8988T (cell line): ENCODE results near the gene OCA2.
"Not testable (repeated sequence)": the region's sequence is repeated elsewhere in the genome, so short reads cannot be mapped to it uniquely, and the experiment has no call there.

Experiments used
- DNase-seq: peaks from one replicate; pipeline ENCODE4 v3.0.0; 2011

OCA2 gene

DNA sequence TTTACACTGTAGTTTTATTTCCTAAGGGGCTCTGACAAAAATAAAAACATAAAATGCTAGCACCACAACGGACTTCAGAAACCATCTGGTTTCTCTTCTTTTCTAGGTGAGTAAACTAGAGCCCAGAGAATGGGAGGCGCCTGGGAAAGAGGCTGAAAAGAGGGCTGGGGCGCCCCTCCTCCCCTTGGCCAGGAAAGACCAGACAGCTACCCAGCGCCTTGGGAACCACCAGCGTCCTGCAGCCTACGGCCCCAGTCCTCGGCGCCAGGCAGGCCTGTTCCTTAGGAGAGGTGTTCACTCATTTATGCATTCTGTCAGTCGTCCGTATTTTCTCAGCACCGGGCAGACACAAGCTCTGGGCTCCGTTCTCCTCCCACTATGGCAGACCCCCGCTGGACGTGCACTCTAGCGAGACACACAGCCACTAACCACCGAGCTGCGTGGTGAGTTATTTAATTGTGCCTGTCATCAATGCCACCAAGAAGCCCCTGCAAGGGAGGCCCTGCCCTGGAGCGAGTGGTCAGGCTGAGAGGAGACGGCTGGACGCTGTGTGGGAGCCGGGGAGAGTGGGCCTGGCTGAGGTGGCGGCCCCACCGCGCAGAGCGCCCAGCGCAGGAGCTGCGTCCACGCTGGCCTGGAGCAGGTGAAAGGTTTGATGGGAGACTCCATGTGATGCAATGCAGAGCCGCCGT, 294.4 kb downstream of the OCA2 start:
- no peak for DNase-seq

DNA sequence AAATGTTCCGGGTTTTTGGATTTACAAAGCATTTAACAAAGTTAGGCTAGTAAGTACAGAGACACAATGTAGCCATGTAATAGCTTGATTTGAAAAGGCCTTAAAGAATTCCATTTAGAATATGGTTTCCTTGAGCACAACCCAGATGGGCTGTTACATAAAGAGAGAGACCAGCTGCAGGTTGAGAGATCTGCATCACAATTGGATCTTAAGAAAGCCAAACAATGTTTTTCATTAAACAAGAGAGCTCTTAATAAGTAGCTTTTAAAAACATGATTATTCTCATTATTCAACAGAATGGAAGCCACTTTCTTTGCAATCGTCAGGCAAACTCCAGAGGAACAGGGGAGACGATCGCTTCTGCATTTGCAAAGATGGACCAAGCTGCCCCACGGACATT, 300.3 kb downstream of the OCA2 start:
- no peak for DNase-seq

DNA sequence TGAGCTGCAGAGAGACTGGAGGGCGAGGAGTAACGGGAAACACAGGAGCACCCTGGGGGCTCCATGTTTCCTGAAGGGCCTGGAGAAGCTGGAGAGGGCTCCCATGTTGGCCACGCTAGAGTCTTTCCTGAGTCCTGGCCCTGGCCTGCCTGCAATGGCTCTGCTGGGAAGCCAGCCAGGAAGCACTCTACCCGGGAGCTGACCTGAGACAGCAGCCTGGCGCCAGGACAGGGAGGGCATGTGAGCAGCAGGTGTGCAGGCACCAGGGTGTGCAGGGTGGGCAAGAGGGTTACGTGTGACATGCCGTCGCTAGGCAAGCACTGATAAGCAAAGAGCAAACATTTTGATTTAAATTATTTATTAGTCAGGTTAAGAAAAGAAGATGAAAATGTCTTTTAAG, 301.4 kb downstream of the OCA2 start:
- DNase-seq: no peak

DNA sequence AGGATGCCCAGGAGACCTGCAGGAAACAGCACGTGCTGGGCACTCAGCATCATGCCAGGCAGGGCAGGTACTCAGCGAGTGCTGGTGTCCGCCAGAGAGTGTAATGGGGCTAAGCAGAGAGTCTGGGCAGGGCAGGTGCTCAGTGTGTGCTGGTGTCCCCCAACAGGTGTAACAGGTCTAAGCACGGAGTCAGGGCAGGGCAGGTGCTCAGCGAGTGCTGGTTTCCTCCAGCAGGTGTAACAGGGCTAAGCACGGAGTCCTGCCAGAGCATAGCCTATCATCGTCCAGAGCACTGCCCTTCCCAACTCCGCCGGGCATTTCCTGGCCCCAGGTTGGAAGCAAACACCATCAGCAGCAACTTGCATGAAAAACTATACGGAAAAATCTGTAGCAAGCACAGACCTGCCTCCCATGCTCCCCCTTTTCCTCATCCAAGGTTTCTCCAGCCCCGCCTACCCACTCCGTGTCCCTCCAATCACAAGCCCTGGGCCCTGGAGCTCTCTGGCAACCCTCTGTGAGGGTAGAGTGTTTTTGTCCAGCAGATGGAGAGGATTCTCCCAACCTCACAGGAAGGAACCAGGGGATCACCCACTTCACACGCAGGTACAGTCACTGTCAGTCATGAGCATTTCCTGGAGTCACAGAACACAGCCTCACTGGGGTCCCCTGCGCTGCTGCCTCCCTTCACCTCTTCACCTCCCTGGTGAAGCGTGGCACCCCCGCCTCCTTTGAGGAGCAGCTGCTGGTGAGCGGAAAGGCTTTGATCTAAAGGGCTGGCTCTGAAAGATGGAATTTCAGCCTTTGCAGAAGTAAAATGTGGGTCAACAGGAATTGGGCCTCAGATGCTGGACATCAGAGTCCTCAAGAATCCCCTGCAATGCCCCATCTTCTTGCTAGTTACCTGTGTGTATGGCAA, 302.5 kb downstream of the OCA2 start:
- DNase-seq: no peak

DNA sequence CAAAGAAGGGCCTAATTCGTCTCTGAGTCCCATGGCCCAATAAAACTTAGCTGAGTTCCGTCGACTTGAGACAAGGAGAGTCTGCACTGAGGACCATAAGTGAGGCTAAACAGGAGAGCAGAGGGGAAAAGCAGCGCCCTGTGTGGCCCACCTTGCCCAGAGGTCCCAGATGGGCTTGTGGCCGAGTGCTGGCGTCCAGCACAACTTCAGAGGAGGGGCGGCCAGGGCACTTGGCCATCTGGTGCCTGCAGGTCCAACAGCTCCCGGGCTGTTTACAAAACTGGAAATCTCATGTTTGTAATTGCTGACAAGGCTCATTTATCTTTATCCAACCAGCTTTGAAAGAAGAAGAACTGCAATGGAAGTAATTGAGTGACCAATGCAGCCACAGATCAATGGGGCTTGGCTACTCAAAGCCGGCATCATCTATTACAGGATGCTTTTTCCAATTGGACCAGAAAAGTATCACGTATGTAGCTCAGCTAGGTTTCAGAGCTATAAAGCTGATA, 306.3 kb downstream of the OCA2 start:
- no peak for DNase-seq

GRCh38 chr15:27790270-27790669, 308.8 kb downstream of the OCA2 start:
- no peak for DNase-seq

DNA sequence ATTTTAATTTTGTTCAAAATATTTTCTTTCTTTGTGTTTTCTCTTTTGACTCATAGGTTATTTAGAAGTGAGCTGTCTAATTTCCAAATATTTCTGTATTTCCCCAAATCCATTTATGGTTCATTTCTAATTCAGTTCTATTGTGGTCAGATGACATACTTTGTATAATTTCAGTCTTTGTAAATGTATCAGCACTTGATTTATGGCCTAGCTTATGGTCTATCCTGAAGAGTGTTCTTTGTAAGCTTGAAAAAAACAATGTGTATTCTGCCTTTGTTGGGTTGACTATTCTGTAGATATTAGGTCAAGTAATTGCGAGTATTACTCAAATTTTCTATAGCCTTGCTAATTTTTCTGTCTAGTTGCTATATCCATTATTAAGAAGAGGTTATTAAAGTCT, 311.2 kb downstream of the OCA2 start:
- no peak for DNase-seq

DNA sequence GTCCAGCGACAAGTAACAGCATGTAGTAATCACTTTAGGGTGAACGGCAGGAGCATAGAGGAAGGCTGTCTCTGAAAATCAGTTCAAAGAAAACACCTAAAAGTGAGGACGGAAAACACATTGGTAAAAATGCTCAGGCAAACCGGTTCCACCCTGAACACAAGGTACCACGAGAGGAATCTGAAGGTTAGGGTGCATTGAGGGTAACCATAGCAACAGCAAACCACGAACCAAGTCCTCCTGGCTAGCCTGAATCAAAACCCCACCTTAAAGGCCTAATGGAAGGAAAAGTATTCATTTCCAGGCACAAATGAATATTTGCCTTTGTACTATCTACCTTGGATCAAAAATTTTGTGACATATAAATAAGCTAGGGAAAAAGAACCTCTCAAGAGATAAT, 315.0 kb downstream of the OCA2 start:
- DNase-seq: no peak

- no peak for DNase-seq
Observed at GRCh38 chr15:27783678-27784077, 315.4 kb downstream of the OCA2 start.

DNA sequence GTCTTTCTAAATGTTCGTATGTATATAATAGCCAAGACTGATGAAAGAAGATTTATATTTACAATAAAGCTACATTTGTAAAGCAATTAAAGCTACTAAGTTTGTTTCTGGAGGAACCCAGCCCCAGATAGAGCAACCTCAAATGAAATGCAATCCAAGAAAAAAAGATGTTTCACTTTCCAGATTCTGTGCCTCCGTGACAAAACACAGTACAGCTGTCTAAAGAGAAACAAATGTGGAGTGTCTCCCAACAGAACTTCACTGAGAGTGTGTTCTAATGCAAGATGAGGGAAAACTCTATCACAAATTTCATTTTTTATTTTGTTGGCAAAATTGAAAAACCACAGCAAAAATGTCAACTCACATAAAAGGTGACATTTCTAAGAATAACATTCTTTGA, 317.0 kb downstream of the OCA2 start:
- no peak for DNase-seq

DNA sequence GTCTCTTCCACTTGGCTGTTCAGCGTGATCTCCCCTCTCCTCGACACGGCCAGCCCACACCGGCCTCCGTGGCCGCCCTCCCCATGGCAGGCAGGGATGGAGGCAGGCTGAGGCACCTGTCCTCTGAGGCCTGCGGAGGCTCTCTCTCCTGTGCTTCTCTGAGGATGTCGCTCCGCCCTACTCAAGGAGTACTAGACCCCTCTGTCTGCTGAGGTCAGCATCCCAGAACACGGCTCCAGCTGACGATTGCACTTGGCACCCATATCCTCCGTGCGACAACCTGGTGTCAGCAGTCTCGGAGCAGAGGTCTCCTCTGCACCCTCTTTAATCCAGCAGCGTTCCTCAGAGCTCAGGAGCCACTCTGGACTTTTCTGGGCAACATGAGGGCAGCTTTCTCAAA, 322.6 kb downstream of the OCA2 start:
- no peak for DNase-seq

DNA sequence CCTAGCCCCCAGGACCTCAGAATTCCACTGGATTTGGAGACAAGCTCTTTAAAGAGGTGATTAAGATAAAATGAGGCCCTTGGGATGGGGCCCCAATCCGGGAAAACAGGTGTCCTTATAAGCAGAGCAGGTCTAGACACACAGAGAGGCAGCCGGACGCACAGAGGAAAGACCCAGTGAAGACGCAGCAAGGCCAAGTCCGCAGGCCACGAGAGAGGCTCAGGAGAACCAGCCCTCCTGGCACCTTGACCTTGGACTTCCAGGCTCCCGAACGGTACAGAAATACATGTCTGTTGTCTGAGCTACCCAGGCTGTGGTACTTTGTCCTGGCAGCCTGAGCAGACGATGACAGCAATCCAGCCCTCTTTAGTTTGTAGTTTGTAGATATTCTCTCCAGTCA, 324.5 kb downstream of the OCA2 start:
- no peak for DNase-seq

DNA sequence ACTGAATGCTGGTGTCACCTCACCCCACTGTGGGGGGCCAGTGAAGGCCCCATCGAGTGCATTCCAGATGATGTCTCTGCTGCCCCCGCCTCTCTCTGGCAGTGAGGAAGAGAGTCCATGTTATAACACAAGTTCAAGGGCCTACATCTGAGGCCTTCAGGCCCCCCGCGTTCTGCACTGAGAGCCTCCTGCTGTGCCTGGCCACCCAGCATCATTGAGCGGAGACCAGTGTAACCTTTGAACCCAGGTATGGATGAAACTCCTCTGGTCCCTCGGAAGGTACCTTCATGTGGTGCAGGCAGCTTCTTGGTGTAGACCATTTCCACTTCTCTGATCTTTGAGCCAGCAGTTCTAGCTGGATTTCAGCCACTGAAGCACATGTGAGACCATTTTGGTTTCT, 324.9 kb downstream of the OCA2 start:
- no peak for DNase-seq

GRCh38 chr15:27771892-27772291, 327.2 kb downstream of the OCA2 start:
- DNase-seq: no peak

DNA sequence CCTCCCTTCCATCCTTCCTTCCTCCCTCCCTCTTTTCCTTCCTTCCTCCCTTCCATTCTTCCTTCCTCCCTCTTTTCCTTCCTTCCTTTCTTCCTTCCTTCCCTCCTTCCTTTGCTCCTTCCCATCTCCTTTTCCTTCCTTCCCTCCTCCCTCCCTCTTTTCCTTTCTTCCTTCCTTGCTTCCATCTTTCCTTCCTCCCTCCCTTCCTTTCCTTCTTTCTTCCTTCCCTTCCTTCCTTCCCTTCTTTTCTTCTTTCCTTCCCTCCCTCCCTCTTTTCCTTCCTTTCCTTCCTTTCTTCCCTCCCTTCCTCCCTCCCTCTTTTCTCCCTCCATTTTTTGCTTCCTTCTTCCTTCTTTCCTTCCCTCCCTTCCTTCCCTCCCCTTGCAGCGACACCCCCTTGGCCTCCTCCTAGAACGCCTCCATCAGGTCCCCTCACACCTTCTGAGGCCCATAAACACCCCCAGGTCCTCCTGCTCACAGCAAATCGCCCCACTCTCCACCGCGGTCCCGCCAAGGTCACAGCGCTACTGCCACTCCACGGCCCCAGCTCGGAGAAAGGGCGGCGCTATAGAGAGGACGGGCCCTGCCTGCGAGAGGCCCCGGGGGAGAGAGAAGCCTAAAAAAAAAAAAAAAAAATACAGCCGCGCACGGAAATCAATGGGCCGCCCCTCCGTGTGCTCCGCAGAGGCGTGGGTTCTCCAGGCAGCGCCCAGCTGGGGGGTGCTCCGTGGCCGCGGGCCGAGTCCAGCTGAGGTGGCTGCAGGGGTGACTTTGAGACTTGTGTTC, 328.2 kb downstream of the OCA2 start:
- DNase-seq: no peak

DNA sequence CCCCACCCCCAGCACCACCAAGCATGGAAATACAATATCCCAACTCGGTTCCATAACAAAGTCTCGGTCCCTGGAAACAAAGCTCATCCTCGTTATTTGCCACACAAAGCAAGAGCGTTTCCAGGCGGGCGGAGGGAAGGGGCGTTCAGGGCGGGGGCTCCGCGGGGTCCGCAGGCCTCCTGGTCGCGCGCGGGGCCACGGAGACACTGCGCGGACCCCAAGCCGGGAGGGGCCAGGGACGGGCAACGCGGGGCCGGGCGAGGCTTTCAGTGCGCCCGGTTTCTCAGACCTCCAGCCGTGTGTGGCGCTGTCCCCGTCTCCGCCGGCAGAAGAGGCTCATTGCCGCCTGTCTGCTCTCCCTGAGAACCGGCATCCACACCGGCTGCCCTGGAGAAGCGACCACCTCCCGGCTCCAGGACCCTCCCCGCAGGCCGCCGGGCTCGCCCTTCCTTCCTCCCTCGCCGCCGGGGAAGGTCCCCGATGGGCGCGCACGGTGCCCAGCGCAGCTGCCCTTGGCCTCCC, 329.0 kb downstream of the OCA2 start:
- DNase-seq: no peak

DNA sequence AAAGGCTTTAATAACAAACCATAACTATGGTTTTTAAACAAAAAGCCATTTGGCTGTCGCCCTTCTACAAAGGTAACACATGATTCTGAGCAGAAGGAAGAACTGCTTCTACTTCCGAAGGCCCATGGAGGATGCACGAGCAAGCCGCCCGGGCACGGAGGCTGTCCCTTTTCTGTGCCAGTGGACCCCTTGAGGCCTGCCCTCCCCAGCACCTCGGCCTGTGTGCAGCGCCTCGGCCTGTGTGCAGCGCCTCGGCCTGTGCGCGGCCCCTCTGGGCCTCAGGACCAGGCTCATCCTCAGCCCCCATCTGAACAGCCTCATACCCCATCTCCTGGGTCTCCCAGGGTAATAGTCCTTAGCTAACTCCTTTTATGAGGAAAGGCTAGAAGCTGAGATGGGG, 329.5 kb downstream of the OCA2 start:
- no peak for DNase-seq

DNA sequence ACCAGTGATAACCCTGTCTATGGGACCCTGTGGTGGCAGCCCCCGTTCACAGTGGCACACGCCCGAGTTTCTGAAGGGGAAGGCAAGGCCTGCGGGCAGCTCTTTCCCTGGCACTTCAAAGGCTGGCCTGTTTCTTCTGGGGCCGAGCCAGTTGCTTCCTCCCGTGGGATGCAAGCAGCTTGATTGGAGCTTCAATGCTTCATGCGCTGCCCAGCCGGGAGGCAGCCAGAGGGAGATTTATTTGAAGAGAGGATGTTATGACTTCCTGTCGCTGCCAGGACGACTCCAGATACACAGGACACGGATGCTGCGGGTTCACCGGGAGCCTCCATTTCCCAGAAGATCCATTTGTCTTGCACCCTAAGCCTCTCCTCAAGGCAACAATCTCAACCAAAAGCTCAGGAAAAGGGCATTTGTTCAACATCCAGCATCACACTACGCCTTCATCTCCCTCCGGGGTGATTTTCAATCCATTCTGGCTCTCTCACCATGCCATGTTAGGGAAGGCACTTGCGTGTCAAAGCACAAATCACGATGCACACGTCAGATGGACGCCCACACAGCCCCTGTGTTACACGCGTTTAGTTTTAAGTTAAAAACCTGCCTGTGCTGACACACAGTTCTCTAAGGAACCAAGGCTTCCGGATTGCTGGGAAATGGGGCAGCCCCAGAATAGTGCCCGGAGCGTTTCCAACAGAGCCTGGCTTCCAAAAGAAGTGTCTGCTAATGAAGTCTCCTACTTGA, 330.2 kb downstream of the OCA2 start:
- DNase-seq: no peak

DNA sequence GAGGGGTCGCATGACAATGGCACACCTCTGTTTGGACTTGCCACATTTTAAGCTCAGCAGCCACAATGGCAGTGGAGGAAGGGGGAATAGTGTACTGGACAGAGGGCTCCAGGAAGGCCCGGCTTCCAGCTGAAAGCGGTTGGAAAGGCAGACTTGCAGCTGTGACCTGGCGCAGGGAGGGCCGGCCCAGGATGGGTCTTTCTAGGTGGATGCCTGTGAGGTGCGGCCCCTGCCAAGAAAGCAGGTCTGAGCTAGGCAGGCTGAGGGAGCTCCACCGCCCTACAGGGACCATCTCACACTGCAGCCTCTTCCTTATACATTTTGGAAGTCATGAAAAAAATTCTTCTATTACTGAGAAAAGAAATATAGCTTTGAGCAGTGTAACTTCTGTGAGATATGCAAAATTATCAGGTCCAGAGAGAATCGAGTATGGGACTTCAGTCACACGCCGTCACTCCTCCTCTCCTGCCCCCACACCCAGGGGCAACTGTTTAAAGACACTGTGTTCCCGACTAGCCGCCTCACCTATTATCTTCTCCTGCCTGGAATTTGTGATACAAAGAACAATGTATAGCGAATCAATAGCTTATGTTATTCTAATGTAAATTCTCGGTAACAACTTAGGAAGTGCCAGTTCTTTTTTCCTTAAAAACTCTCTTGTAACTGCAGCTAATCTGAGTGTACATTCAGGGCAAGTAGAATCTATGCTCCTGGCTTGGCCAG, 331.0 kb downstream of the OCA2 start:
- DNase-seq: no peak

DNA sequence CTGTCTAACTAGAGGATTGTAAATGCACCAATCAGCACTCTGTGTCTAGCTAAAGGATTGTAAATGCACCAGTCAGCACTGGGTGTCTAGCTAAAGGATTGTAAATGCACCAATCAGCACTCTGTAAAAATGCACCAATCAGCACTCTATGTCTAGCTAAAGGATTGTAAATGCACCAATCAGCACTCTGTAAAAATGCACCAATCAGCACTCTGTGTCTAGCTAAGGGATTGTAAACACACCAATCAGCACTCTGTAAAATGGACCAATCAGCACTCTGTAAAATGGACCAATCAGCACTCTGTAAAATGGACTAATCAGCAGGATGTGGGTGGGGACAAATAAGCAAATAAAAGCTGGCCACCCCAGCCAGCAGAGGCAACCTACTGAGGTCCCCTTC, 331.7 kb downstream of the OCA2 start:
- DNase-seq: not testable (repeated sequence)

DNA sequence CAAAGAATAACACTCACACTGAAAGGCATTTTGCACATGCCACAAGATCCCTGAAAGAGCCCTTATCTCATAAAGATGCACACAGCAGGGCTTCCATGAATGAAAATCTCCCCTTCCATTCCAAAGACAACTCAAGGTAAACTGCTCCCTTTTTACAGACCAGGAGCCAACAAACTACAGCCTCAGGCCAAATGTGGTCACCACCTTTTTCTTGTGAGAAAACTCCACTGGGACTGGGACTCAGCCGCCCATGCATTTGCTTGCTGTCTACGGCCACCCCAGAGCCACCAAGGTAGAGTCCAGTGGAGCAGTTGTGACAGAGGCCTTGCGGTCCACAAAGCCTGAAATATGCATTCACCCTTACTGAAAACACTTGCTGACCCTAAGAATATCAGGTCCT, 334.8 kb downstream of the OCA2 start:
- no peak for DNase-seq

DNA sequence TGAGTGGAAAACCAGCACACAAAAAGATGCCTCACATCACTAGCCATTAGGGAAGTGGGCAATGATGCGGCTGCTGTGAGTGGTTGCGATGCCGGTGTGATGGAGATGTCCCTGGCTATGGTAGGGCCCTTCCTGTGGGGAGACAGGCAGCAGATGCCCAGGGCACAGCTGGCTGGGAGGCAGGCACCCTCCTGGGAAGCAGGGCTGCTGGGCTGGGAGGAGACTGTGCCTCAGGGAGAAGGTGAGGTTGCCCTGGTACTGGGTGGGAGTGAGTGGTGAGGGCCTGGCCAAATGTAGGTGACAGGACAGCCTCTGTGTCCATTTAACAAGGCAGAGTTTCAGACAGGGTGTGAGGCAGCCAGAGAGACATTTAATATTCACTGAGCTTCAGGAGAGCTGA, 335.6 kb downstream of the OCA2 start:
- DNase-seq: no peak
